IMR-90 (cell line): ENCODE data around the gene ZCCHC7. TPM values are rescaled to one million over a fixed set of nuclear protein-coding genes. Genes with fewer than 3 reads are reported as not detected.
A peak's percentile ranks its signal among the peaks of the same experiment; 100 is the strongest.

Experiments used
- ATAC-seq: fragments of 200-7000 bp; cut with Tn5 transposase; 2 replicates; pipeline ENCODE4 v1.9.1; 2020; ENCODE audit warnings: low read depth, mild to moderate bottlenecking, moderate library complexity
- BruUV-seq: library from RNA; stranded (reverse); fragments of 400-500 nt; replicated peaks from 2 replicates; lab custom pipeline; 2021; lab: Mats Ljungman, UMichigan
- CTCF ChIA-PET: fragments of 300-600 bp; formaldehyde crosslinking; extraction: SDS; loops from one replicate; lab custom pipeline; 2021; ENCODE audit warnings: antibody characterized with exemption; lab: Yijun Ruan, JAX
- POLR2A ChIA-PET: fragments of 300-600 bp; sonication (Branson Sonifier 250); formaldehyde crosslinking; loops from one replicate; lab custom pipeline; 2022; ENCODE audit warnings: antibody characterized with exemption; ENCODE audit not compliant: unreplicated experiment; lab: Charles Lee
- DNase-seq: peaks from one replicate; pipeline ENCODE4 v3.0.0; 2013
- H2AFZ ChIP-seq: replicated peaks from 2 replicates; pipeline ENCODE3; 2013; ENCODE audit warnings: low read length, mild to moderate bottlenecking; ENCODE audit not compliant: poor library complexity
- H2AK5ac ChIP-seq: 2 replicates; pipeline ENCODE4 v1.6.1; 2013; ENCODE audit warnings: low read depth, low read length, inconsistent platforms
- H2AK9ac ChIP-seq: replicated peaks from 2 replicates; pipeline ENCODE3; 2013; ENCODE audit warnings: mild to moderate bottlenecking, low read depth, low read length, moderate library complexity; ENCODE audit not compliant: poor library complexity
- H2BK120ac ChIP-seq: 2 replicates; pipeline ENCODE4 v1.6.1; 2013; ENCODE audit warnings: low read depth, low read length, inconsistent platforms
- H2BK15ac ChIP-seq: 3 replicates; pipeline ENCODE4 v1.6.1; 2013; ENCODE audit warnings: low read depth, low read length, inconsistent platforms
- H2BK20ac ChIP-seq: 2 replicates; pipeline ENCODE4 v1.6.1; 2013; ENCODE audit warnings: low read depth, mild to moderate bottlenecking, inconsistent platforms, low read length, moderate library complexity
- H2BK5ac ChIP-seq: 2 replicates; pipeline ENCODE4 v1.6.1; 2013; ENCODE audit warnings: mild to moderate bottlenecking, low read depth, low read length, inconsistent platforms; ENCODE audit not compliant: poor library complexity, severe bottlenecking
- H3K14ac ChIP-seq: replicated peaks from 2 replicates; pipeline ENCODE4 v1.6.1; 2013; ENCODE audit warnings: low read depth, low read length, inconsistent platforms
- H3K18ac ChIP-seq: 2 replicates; pipeline ENCODE4 v1.6.1; 2013; ENCODE audit warnings: low read depth, low read length, control low read depth
- H3K23ac ChIP-seq: 2 replicates; pipeline ENCODE4 v1.6.1; 2013; ENCODE audit warnings: low read depth, low read length, inconsistent platforms
- H3K27ac ChIP-seq: 2 replicates; pipeline ENCODE4 v1.5.1; 2013; ENCODE audit warnings: mild to moderate bottlenecking, control low read depth, low read length; ENCODE audit not compliant: insufficient read depth
- H3K27me3 ChIP-seq: 2 replicates; pipeline ENCODE4 v1.6.1; 2013; ENCODE audit warnings: low read length; ENCODE audit not compliant: control insufficient read depth, insufficient read depth
- H3K36me3 ChIP-seq: 2 replicates; pipeline ENCODE4 v1.6.1; 2013; ENCODE audit warnings: low read length, mixed read lengths; ENCODE audit not compliant: control insufficient read depth, insufficient read depth
- H3K4ac ChIP-seq: 2 replicates; pipeline ENCODE4 v1.6.1; 2013; ENCODE audit warnings: low read depth, low read length, inconsistent platforms
- H3K4me1 ChIP-seq: 2 replicates; pipeline ENCODE4 v1.6.1; 2013; ENCODE audit warnings: low read length, mixed read lengths; ENCODE audit not compliant: control insufficient read depth, insufficient read depth
- H3K4me2 ChIP-seq: 2 replicates; pipeline ENCODE4 v1.6.1; 2013; ENCODE audit warnings: low read depth, mild to moderate bottlenecking, control low read depth, low read length, moderate library complexity
- H3K4me3 ChIP-seq: 2 replicates; pipeline ENCODE4 v1.5.1; 2013; ENCODE audit warnings: low read depth, mild to moderate bottlenecking, control low read depth, low read length, moderate library complexity; ENCODE audit not compliant: insufficient read depth
- H3K56ac ChIP-seq: 2 replicates; pipeline ENCODE4 v1.6.1; 2013; ENCODE audit warnings: low read length, inconsistent platforms; ENCODE audit not compliant: insufficient read depth; ENCODE audit errors: extremely low read depth
- H3K79me1 ChIP-seq, 2 experiments: 2 replicates each; pipeline ENCODE4 v1.6.1; 2013; ENCODE audit warnings: low read length in 2 of 2, inconsistent platforms in 1 of 2, low read depth in 1 of 2
- H3K9ac ChIP-seq: 2 replicates; pipeline ENCODE4 v1.6.1; 2013; ENCODE audit warnings: low read depth, low read length, control low read depth
- H3K9me1 ChIP-seq: 2 replicates; pipeline ENCODE4 v1.6.1; 2013; ENCODE audit warnings: low read length, inconsistent platforms; ENCODE audit not compliant: insufficient read depth
- H3K9me3 ChIP-seq: 2 replicates; pipeline ENCODE4 v1.6.1; 2013; ENCODE audit warnings: low read length; ENCODE audit not compliant: control insufficient read depth, insufficient read depth
- H4K20me1 ChIP-seq: 2 replicates; pipeline ENCODE4 v1.6.1; 2013; ENCODE audit warnings: low read length, inconsistent platforms; ENCODE audit not compliant: insufficient read depth
- H4K5ac ChIP-seq: 2 replicates; pipeline ENCODE4 v1.6.1; 2013; ENCODE audit warnings: mild to moderate bottlenecking, low read depth, low read length, control low read depth
- H4K8ac ChIP-seq, 2 experiments: 2 replicates each; pipeline ENCODE4 v1.6.1; 2013; ENCODE audit warnings: low read depth in 2 of 2, low read length in 2 of 2, control low read depth in 1 of 2, inconsistent platforms in 1 of 2
- H4K91ac ChIP-seq: 2 replicates; pipeline ENCODE4 v1.6.1; 2013; ENCODE audit warnings: low read depth, low read length, inconsistent platforms; ENCODE audit not compliant: insufficient read depth
- CHD1 ChIP-seq: IDR thresholded peaks from 2 replicates; pipeline ENCODE4 v1.6.1; 2012; ENCODE audit warnings: low read depth, low read length, improper control_type of control experiment
- NFE2L2 ChIP-seq: fragments of 150-350 bp; IDR thresholded peaks from 2 replicates; pipeline ENCODE4 v1.6.1; 2016; ENCODE audit warnings: low read depth, mild to moderate bottlenecking, low read length
- RFX5 ChIP-seq: IDR thresholded peaks from 2 replicates; pipeline ENCODE4 v1.8.0; 2012; ENCODE audit warnings: low read depth, mild to moderate bottlenecking, low read length, moderate library complexity
- WGBS, 2 experiments: methylation state at CpG; one replicate each; pipeline versions ENCODE4 v1.1.5 to v1.1.7; 2013; ENCODE audit warnings: missing lambda C conversion rate in 2 of 2; ENCODE audit not compliant: insufficient read length in 1 of 2; ENCODE audit errors: extremely low coverage in 2 of 2; 5-methylcytosine and 5-hydroxymethylcytosine counted together
- dilution Hi-C: fragments of 300-500 bp; cut with HindIII; formaldehyde crosslinking; loops from one replicate; pipeline ENCODE4 v1.14.3; 2018; ENCODE audit warnings: low sequenced_read_pairs; ENCODE audit not compliant: unreplicated experiment
- in situ Hi-C: fragments of 300-500 bp; cut with MboI; formaldehyde crosslinking; loops from 3 replicates; pipeline ENCODE4 v1.14.3; 2019; ENCODE audit warnings: low sequenced_read_pairs, inconsistent platforms, mixed read lengths
- intact Hi-C: fragments of 100-400 bp; cut with micrococcal nuclease; formaldehyde crosslinking; loops from 2 replicates; pipeline ENCODE4 v1.10.0; 2022
- polyA plus RNA-seq, 3 experiments: library from polyadenylated mRNA; depleted of rRNA; stranded (reverse); fragments of >200 nt; gene quantifications; 2 replicates each; pipeline ENCODE4 v1.2.3, GENCODE V29; 2012; ENCODE audit warnings: low replicate concordance in 1 of 3
- total RNA-seq: library from RNA; depleted of rRNA; stranded (reverse); fragments of >200 nt; gene quantifications from 2 replicates; pipeline ENCODE4 v1.2.3, GENCODE V29; 2012
- TF ChIP-seq, protein P1 (sequence below): conservative IDR thresholded peaks from 2 replicates; pipeline ENCODE4 v1.5.1; 2012; ENCODE audit warnings: mild to moderate bottlenecking, low read depth, low read length, improper control_type of control experiment
- TF ChIP-seq, protein P2 (sequence below): fragments of 150-350 bp; IDR thresholded peaks from 2 replicates; pipeline ENCODE4 v1.6.1; 2017; ENCODE audit warnings: mild to moderate bottlenecking, antibody characterized with exemption, low read length, low read depth

ZCCHC7 gene
- total and polyA plus RNA-seq, 2 of the 4 experiments (the other 2 are of a cell fraction), result 13.6 to 28.7 TPM

- Histone ChIP-seq H3K27me3 (no peaks in the 10 kb centered on the region), H3K4ac (no peak overlapping the region), H3K56ac (no peak overlapping the region), H3K4me1 (no peaks in the 10 kb centered on the region), H4K5ac (no peak overlapping the region), H2BK5ac (no peak overlapping the region), H2AK9ac (no peak overlapping the region), H2BK120ac (no peak overlapping the region), H3K9ac (no peak overlapping the region), H3K27ac (no peak overlapping the region), H3K23ac (no peak overlapping the region), H2AK5ac (no peak overlapping the region), H3K4me2 (no peak overlapping the region), H3K18ac (no peak overlapping the region), H4K20me1 (no peaks in the 10 kb centered on the region), H3K9me1 (no peaks in the 10 kb centered on the region), H2BK20ac (no peak overlapping the region), H4K91ac (no peak overlapping the region), H3K14ac (no peak overlapping the region), H3K79me1 (peaks cover 3 to 11% of the 10 kb centered on the region in 2 experiments; a peak in 1 of 4 replicates), H3K9me3 (no peaks in the 10 kb centered on the region), H2BK15ac (no peak overlapping the region), H3K36me3 (no peaks in the 10 kb centered on the region), H3K4me3 (no peak overlapping the region), H4K8ac (no peak overlapping the region), H2AFZ (no peak overlapping the region)
- dilution Hi-C loops, result no loop called here
- intact Hi-C loops, result loop anchor here (10.0 kb wide), 1 partner anchor 65 kb away; no protein-coding TSS in a partner anchor
- TF ChIP-seq, protein P1, sequence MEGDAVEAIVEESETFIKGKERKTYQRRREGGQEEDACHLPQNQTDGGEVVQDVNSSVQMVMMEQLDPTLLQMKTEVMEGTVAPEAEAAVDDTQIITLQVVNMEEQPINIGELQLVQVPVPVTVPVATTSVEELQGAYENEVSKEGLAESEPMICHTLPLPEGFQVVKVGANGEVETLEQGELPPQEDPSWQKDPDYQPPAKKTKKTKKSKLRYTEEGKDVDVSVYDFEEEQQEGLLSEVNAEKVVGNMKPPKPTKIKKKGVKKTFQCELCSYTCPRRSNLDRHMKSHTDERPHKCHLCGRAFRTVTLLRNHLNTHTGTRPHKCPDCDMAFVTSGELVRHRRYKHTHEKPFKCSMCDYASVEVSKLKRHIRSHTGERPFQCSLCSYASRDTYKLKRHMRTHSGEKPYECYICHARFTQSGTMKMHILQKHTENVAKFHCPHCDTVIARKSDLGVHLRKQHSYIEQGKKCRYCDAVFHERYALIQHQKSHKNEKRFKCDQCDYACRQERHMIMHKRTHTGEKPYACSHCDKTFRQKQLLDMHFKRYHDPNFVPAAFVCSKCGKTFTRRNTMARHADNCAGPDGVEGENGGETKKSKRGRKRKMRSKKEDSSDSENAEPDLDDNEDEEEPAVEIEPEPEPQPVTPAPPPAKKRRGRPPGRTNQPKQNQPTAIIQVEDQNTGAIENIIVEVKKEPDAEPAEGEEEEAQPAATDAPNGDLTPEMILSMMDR, result no peak
- no peak for TF ChIP-seq RFX5
- no peak for TF ChIP-seq CHD1
- TF ChIP-seq, protein P2, sequence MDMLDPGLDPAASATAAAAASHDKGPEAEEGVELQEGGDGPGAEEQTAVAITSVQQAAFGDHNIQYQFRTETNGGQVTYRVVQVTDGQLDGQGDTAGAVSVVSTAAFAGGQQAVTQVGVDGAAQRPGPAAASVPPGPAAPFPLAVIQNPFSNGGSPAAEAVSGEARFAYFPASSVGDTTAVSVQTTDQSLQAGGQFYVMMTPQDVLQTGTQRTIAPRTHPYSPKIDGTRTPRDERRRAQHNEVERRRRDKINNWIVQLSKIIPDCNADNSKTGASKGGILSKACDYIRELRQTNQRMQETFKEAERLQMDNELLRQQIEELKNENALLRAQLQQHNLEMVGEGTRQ, result no peak
- no peak for TF ChIP-seq NFE2L2
- POLR2A ChIA-PET, result no interaction called here
- ATAC-seq, result no peak; the same call in 1 of the 2 replicates
- in situ Hi-C loops, result no loop called here
- peak; percentile 54 for DNase-seq
- WGBS, 2 experiments, result no CpG with 5 or more reads among the region's 4 CpGs
- BruUV-seq, result no TSS peak
- CTCF ChIA-PET, result interaction anchor here (0.6 kb wide), 1 partner anchor 272 kb away, joined by 4 read pairs; no protein-coding TSS in a partner anchor
Observed at GRCh38 chr9:37229882-37230482, 109.6 kb downstream of the ZCCHC7 start.
